ENCODE data around the gene PCSK5. TPM values are rescaled to one million over a fixed set of nuclear protein-coding genes. Genes with fewer than 3 reads are reported as not detected.

PCSK5 gene
- total and polyA plus RNA-seq, 2 donors (not counting 1 experiment from before 2014, with no cell fraction given): 0.09 TPM; not detected in 1

GRCh38 chr9:76292658-76293057, 402.2 kb downstream of the PCSK5 start:
- H3K9me3 ChIP-seq (ENCODE audit: control extremely low read depth in 1 of 3, control insufficient read depth in 2 of 3, insufficient read depth in 1 of 3, low read length in 2 of 3): no peaks in the 10 kb centered on the region
- ATAC-seq (ENCODE audit: low read depth): no peak

GRCh38 chr9:76294301-76294700, 403.8 kb downstream of the PCSK5 start:
- H3K27me3 ChIP-seq (replicated peaks in 1 of 4; ENCODE audit: control extremely low read depth in 1 of 4, control insufficient read depth in 3 of 4, insufficient read depth in 4 of 4, low read length in 3 of 4): no peaks in the 10 kb centered on the region
- Mint-ChIP-seq H3K27me3 (peaks cover 12% of the 10 kb centered on the region), H3K27ac (no peak overlapping the region), H3K9me3 (ENCODE audit: insufficient read depth) (no peaks in the 10 kb centered on the region), H3K4me3 (no peak overlapping the region), H3K4me1 (peaks cover 6% of the 10 kb centered on the region)
- ATAC-seq (ENCODE audit: low read depth) (no peak), DNase-seq (no peak)
- WGBS (ENCODE audit: insufficient coverage): 67% methylated on average over 1 of the region's 5 CpGs
- no peaks in the 10 kb centered on the region for H3K9me3 ChIP-seq (ENCODE audit: control extremely low read depth in 1 of 3, control insufficient read depth in 2 of 3, insufficient read depth in 1 of 3, low read length in 2 of 3)
- no peak overlapping the region for H3K4me2 ChIP-seq (replicated peaks; ENCODE audit: low read depth, low read length, poor library complexity, severe bottlenecking)
- ChIA-PET CTCF (interaction anchor here (0.7 to 1.2 kb wide), 3 partner anchors 8 to 113 kb away, joined by 3 to 4 read pairs (median 3); no protein-coding TSS in a partner anchor), POLR2A (no interaction called here)
- no peaks in the 10 kb centered on the region for H3K36me3 ChIP-seq (replicated peaks in 1 of 2; ENCODE audit: control extremely low read depth in 1 of 2, control insufficient read depth in 1 of 2, extremely low read depth in 1 of 2, insufficient read depth in 2 of 2, low read length in 1 of 2)
- H3K4me1 ChIP-seq (ENCODE audit: control insufficient read depth in 2 of 2, insufficient read depth in 2 of 2, low read length in 2 of 2): no peaks in the 10 kb centered on the region
- no peak overlapping the region for H2AFZ ChIP-seq (ENCODE audit: insufficient read depth, low read depth, low read length, poor library complexity, severe bottlenecking)
- H3K79me2 ChIP-seq (ENCODE audit: control insufficient read depth, insufficient read depth, low read length): no peaks in the 10 kb centered on the region
- no peaks in the 10 kb centered on the region for H4K20me1 ChIP-seq (ENCODE audit: control insufficient read depth, insufficient read depth, low read length, poor library complexity, severe bottlenecking)
- intact Hi-C loops (cut with micrococcal nuclease): no loop called here
- H3K4me3 ChIP-seq (ENCODE audit: control extremely low read depth in 1 of 5, extremely low read depth in 1 of 5, insufficient read depth in 1 of 5, low read depth in 2 of 5, low read length in 4 of 5): no peak overlapping the region
- no peak overlapping the region for H3K9ac ChIP-seq (ENCODE audit: low read length)
- TF ChIP-seq, protein P1, sequence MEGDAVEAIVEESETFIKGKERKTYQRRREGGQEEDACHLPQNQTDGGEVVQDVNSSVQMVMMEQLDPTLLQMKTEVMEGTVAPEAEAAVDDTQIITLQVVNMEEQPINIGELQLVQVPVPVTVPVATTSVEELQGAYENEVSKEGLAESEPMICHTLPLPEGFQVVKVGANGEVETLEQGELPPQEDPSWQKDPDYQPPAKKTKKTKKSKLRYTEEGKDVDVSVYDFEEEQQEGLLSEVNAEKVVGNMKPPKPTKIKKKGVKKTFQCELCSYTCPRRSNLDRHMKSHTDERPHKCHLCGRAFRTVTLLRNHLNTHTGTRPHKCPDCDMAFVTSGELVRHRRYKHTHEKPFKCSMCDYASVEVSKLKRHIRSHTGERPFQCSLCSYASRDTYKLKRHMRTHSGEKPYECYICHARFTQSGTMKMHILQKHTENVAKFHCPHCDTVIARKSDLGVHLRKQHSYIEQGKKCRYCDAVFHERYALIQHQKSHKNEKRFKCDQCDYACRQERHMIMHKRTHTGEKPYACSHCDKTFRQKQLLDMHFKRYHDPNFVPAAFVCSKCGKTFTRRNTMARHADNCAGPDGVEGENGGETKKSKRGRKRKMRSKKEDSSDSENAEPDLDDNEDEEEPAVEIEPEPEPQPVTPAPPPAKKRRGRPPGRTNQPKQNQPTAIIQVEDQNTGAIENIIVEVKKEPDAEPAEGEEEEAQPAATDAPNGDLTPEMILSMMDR (IDR thresholded peaks at IDR 0.05): no peak
- no peak for TF ChIP-seq EZH2 (IDR thresholded peaks at IDR 0.05; ENCODE audit: borderline replicate concordance, insufficient read depth, low read depth, low read length, poor library complexity, severe bottlenecking)
- no peak overlapping the region for H3K27ac ChIP-seq (ENCODE audit: low read length in 2 of 2)

More at GRCh38 chr9:76292658-76293057, 402.2 kb downstream of the PCSK5 start:
- Histone ChIP-seq H4K20me1 (ENCODE audit: control insufficient read depth, insufficient read depth, low read length, poor library complexity, severe bottlenecking) (no peaks in the 10 kb centered on the region), H3K4me3 (ENCODE audit: control extremely low read depth in 1 of 5, extremely low read depth in 1 of 5, insufficient read depth in 1 of 5, low read depth in 2 of 5, low read length in 4 of 5) (no peak overlapping the region), H3K4me1 (ENCODE audit: control insufficient read depth in 2 of 2, insufficient read depth in 2 of 2, low read length in 2 of 2) (no peaks in the 10 kb centered on the region), H3K27me3 (replicated peaks in 1 of 4; ENCODE audit: control extremely low read depth in 1 of 4, control insufficient read depth in 3 of 4, insufficient read depth in 4 of 4, low read length in 3 of 4) (no peaks in the 10 kb centered on the region), H3K9ac (ENCODE audit: low read length) (no peak overlapping the region), H3K36me3 (replicated peaks in 1 of 2; ENCODE audit: control extremely low read depth in 1 of 2, control insufficient read depth in 1 of 2, extremely low read depth in 1 of 2, insufficient read depth in 2 of 2, low read length in 1 of 2) (no peaks in the 10 kb centered on the region), H2AFZ (ENCODE audit: insufficient read depth, low read depth, low read length, poor library complexity, severe bottlenecking) (no peak overlapping the region), H3K4me2 (replicated peaks; ENCODE audit: low read depth, low read length, poor library complexity, severe bottlenecking) (no peak overlapping the region), H3K79me2 (ENCODE audit: control insufficient read depth, insufficient read depth, low read length) (no peaks in the 10 kb centered on the region), H3K27ac (ENCODE audit: low read length in 2 of 2) (no peak overlapping the region)
- no peak for DNase-seq
- intact Hi-C loops (cut with micrococcal nuclease): no loop called here
- Mint-ChIP-seq H3K27me3 (peaks cover 4% of the 10 kb centered on the region), H3K9me3 (ENCODE audit: insufficient read depth) (no peaks in the 10 kb centered on the region), H3K4me3 (no peak overlapping the region), H3K27ac (no peak overlapping the region), H3K4me1 (peaks cover 6% of the 10 kb centered on the region)
- TF ChIP-seq, protein P1 (IDR thresholded peaks at IDR 0.05): no peak
- TF ChIP-seq EZH2 (IDR thresholded peaks at IDR 0.05; ENCODE audit: borderline replicate concordance, insufficient read depth, low read depth, low read length, poor library complexity, severe bottlenecking): no peak
- POLR2A ChIA-PET: no interaction called here
- CTCF ChIA-PET: interaction anchor here (1.1 to 1.2 kb wide), 2 partner anchors 10 to 25 kb away, joined by 3 to 5 read pairs; no protein-coding TSS in a partner anchor
- WGBS (ENCODE audit: insufficient coverage): 79% methylated on average over 4 of the region's 5 CpGs
